Right hindlimb (tissue), 1 donor: ENCODE data around the gene PSMA5.
"Not testable (repeated sequence)": the region's sequence is repeated elsewhere in the genome, so short reads cannot be mapped to it uniquely, and the experiment has no call there.

Experiments
- DNase-seq: peaks from one replicate; pipeline ENCODE4 v3.0.0-alpha.2; 2018

The PSMA5 gene

DNA sequence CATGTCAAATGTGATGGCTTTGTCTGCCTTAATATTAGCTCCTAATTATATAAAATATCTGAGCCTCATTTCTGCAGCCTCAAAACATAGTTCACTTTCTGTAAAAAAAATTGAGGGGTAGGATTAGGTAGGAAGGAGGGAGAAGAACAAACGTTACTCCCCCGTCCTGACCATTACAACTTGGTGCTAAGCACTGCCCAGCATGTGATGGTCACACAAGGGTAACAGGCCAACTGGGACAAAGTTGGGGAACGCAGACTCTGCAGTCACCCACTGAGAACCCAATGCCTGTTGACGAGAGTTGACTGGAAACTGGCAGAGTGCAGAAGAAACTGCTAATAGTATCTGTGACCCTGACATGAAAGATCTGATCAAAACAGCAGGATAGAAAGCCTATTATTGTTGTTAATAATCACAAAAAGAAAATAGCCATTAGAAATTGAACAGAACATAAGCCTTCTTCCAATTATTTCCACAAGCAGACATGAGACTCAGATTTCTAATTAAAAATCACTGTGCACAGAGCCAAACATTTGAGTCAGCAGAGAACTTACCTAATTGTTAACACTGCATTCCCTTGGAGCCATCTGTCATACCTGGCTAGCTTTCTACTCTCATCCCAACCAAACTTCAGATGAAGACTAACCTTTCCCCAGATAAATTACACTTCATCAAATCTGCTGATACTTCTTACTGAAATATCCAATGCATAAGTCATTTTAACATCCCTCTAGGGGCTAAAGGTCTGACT lies 34.0 kb downstream of the PSMA5 start:
- DNase-seq, result no peak

DNA sequence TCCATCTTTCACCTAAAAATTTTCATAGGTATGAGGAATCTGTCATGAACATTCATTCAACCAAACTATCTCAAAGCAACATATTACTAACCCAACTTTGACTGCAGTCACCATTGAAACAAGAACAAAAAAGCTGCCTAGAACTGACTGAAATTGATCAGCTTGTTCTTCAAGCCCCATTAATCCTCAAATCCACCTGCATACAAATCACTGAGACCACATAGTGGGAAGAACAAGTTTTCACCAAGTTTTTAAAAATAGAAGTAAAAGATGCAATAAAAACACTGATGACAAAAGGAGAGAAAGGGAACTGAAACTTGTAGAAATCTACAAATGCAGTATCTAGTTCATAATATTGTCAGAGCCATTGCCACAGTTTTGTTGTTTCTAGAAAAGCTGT lies 34.6 kb downstream of the PSMA5 start:
- no peak for DNase-seq

- no peak for DNase-seq
Measured at GRCh38 chr1:109391157-109391556, 35.1 kb downstream of the PSMA5 start.

- no peak for DNase-seq
Measured at GRCh38 chr1:109389638-109390341, 36.5 kb downstream of the PSMA5 start.

DNA sequence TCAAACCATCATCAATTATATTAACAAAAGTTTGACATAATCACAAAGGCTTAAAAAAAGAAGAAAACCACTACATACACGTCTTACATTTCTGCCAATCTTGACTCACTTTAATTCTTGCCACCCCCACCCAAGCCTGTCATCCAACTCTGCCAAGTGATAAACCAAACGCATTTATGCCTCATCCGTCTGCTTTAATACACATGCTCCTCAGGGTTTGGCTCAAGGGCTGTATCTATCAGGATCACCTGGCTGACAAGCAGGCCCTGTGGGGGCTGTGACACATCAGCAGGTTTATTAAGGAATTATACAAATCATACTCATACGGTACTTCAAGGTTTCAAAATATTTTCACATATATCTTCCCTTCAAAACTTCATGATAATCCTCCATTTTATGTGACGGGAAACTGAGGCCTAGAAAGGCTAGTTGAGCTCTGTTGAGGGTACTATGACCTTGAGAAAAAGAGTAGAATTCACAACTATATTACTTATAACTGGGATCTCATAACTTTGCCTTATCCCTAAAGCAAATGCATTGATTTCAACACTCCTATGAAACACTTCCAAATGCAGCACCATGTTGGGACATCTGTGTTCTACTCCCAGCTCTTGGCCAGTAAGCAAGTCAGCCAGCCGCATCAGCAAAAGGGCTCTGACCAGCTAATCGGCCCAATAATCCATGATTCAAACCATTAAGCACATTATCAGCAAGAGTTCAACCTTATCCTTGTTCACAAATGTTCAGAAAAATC lies 37.2 kb downstream of the PSMA5 start:
- DNase-seq, result no peak

- no peak for DNase-seq
Measured at GRCh38 chr1:109388208-109388711, 38.0 kb downstream of the PSMA5 start.

GRCh38 chr1:109386054-109386717 lies 40.1 kb downstream of the PSMA5 start:
- no peak for DNase-seq

- DNase-seq, result no peak
Measured at GRCh38 chr1:109385417-109385816, 40.8 kb downstream of the PSMA5 start.

GRCh38 chr1:109383854-109384253 lies 42.4 kb downstream of the PSMA5 start:
- DNase-seq, result no peak

DNA sequence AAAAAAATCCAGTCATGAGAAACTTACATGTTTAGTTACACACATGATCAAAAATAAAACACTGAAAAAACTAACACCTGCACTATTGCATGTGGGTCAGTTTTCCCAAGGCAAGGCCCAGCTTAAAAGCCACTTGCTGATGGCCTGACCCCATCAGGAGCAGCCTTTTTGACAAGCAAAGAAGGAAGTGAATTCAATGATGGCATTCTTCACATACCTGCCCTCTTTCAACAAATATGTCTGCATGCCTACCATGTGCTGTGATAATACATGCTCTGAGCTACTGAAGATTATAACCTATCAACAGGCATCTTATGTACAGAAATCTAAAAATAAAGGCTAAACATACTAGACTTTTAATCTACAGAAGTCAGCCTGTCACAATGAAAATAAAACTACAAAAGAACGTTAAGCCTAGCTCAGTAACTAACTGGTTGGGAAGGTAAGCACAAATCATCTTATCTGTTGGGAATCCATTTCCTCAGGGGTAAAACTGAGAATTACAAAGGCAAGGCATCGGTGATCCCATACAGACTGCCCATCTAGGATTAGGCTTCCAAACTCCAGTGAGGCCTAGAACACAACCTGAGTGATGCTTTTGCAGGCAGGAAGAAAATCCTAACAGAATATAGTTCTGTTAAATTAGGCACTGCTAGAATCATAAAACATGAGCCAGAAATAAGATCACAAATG lies 43.0 kb downstream of the PSMA5 start:
- DNase-seq, result no peak

- DNase-seq, result no peak
Measured at GRCh38 chr1:109381573-109381972, 44.7 kb downstream of the PSMA5 start.

DNA sequence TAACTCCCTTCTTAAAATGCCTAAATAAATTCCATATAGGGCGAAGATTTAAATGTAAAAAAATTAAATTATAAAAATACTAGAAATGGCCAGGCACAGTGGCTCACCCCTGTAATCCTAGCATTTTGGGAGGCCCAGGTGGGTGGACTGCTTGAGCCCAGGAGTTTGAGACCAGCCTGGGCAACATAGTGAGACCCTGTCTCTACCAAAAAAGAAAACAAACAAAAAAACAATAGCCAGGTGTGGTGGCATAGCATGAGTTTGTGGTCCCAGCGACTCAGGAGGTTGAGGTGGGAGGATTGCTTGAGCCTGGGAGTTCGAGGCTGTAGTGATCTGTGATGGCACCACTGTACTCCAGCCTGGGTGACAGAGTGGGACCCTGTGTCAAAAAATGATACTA lies 46.3 kb downstream of the PSMA5 start:
- no peak for DNase-seq

DNA sequence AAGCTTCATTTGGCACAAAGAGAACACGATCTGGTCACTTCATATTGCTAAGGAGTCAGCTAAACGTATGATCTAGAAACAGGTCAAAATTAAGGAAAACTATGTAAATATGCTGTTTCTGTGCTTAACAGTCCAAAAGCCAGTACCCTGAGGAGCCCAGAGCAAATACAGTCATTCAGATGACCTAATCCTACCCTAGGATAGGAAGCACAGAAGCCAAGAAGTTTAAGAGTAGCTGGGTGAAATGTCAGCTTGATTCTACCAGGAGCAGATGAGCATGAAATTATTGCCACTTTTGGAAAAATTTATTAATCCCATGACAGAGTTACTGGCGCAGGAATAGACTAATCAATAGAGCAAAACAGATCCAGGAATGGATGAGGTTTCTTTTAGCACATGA lies 46.8 kb downstream of the PSMA5 start:
- DNase-seq, result no peak

GRCh38 chr1:109377698-109378097 lies 48.5 kb downstream of the PSMA5 start:
- DNase-seq, result no peak

DNA sequence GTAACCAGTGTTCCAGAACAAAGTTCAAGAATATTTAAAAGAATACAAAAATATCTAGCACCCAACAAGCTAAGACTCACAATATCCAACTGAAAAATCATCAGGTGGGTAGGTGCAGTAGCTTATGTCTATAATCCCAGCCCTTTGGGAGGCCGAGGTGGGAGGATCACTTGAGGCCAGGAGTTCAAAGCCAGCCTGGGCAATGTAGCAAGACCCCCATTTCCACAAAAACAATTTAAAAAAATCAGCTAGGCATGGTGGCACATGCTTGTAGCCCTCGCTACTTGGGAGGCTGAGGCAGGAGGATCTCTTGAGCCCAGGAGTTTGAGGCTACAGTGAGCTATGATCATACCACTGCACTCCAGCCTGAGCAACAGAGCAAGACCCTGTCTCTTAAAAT lies 52.6 kb downstream of the PSMA5 start:
- not testable (repeated sequence) for DNase-seq

GRCh38 chr1:109373126-109373525 lies 53.1 kb downstream of the PSMA5 start:
- DNase-seq, result no peak

DNA sequence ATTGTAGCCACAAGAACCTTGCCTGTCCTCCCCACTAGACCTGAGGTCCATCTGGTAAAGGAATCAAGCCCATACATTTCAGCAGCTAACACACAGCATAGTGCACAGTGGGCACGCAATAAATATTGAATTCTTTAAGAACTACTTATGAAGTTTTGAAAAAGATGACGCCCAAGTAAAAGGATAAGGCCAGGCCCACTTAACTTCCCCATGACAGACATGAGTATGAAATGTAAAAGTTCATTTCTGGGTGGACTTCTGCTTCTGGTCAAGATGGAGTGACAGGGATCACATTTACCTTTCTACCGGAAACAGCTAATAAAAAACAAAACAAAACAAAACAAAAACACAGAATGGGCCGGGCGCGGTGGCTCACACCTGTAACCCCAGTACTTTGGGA lies 54.0 kb downstream of the PSMA5 start:
- no peak for DNase-seq

GRCh38 chr1:109371341-109371739 lies 54.9 kb downstream of the PSMA5 start:
- no peak for DNase-seq

- DNase-seq, result no peak
Measured at GRCh38 chr1:109370712-109371340, 55.4 kb downstream of the PSMA5 start.

GRCh38 chr1:109369167-109369746 lies 57.0 kb downstream of the PSMA5 start:
- no peak for DNase-seq

GRCh38 chr1:109368464-109368863 lies 57.8 kb downstream of the PSMA5 start:
- no peak for DNase-seq

DNA sequence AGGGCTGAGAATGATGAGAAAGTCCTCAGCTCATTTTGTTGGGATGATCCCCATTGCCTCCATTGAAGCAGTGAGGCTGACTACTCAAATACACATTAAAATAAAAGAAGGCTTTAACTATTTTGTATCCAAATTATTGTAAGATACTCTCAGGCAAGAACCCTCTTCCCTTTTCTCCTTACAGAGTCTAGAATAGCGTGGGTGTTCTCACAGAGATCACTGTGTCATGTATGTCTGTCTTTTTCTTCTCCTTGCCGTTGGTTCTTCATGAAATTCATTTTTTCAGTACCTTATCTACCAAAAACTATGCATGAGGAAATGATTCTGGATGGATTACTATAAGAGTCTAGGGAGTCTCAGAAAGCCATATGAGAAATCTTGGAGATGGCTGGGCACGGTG lies 58.6 kb downstream of the PSMA5 start:
- DNase-seq, result no peak
